Fibroblast of villous mesenchyme (primary cell): ENCODE data around the gene ARIH2. TPM values are rescaled to one million over a fixed set of nuclear protein-coding genes. Genes with fewer than 3 reads are reported as not detected.

Source experiments
- DNase-seq: peaks from one replicate; pipeline ENCODE4 v3.0.0-alpha.2; 2010; ENCODE audit warnings: low read depth
- H3K4me3 ChIP-seq: 2 replicates; pipeline ENCODE4 v1.5.1; 2011; ENCODE audit warnings: low read depth, mild to moderate bottlenecking, low read length
- CTCF ChIP-seq: IDR thresholded peaks from 2 replicates; pipeline ENCODE4 v1.5.1; 2012; ENCODE audit warnings: low read depth, mild to moderate bottlenecking, low read length; ENCODE audit not compliant: insufficient read depth
- total RNA-seq: library from RNA; depleted of rRNA; stranded (reverse); fragments of >200 nt; gene quantifications from 2 replicates; pipeline ENCODE4 v1.2.3, GENCODE V29; 2012

Gene ARIH2
- total RNA-seq, 1 donor: 87.2 TPM

- DNase-seq: peak; percentile 33
- H3K4me3 ChIP-seq: no peak overlapping the region
- TF ChIP-seq CTCF: peak; percentile 68
Measured at GRCh38 chr3:49013738-49014660, 95.4 kb downstream of the ARIH2 start.

GRCh38 chr3:49015072-49015471 lies 96.4 kb downstream of the ARIH2 start:
- TF ChIP-seq CTCF: no peak
- DNase-seq: no peak
- no peak overlapping the region for H3K4me3 ChIP-seq

GRCh38 chr3:49015765-49016164 lies 97.1 kb downstream of the ARIH2 start:
- H3K4me3 ChIP-seq: no peak overlapping the region
- DNase-seq: no peak
- TF ChIP-seq CTCF: no peak

- DNase-seq: no peak
- no peak overlapping the region for H3K4me3 ChIP-seq
- TF ChIP-seq CTCF: no peak
Measured at GRCh38 chr3:49016414-49017228, 98.0 kb downstream of the ARIH2 start.

DNA sequence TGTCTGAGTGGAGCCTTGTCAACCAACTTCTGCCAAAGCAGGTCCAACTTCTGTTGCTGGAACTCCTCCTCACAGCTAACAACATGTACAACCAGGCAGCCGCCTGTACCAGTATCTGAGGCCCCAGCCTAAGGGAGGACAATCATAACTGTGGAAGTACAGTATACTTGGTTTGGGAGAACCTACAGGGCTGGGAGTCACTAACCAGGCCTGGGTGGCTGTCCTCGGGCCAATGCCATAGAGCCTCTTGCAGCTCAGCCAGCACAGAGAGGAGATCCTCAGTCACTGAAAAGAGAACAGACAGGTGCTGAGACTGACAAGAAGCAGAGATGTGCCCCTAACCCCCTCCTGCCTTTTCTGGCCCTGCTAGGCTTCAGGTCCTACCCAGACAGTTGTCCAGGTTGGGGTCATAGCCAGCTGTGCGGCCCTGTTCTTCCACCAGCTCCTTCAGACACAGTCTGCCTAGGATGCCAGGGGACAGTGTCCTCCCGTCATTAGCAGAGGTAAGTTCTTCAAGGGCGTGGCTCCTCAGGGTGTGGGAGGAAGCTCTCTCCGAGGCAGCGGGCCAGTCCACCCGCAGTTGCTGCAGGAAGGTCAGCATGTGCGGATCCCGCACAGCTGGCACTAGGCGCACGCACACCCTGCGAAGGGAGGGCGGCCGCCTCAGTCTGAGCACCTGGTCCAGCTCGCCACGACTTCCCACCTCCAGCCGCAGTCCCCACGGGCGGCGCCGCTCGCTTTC lies 98.8 kb downstream of the ARIH2 start:
- TF ChIP-seq CTCF: no peak
- no peak for DNase-seq

GRCh38 chr3:49017971-49018706 lies 99.5 kb downstream of the ARIH2 start, which contains the start of gene DALRD3:
TSS of gene DALRD3 (minus strand) at chr3:49018580. CDS start at chr3:49018564, 16 bp downstream.
- peak; percentile 60 for DNase-seq
- no peak for TF ChIP-seq CTCF
- H3K4me3 ChIP-seq: peak within 1 kb of the TSS; percentile 86

More for the DNA sequence above, 98.8 kb downstream of the ARIH2 start:
- peak overlapping the region; percentile 86 for H3K4me3 ChIP-seq
